IMR-90 (cell line): ENCODE results near the gene SPATA12. TPM values are rescaled to one million over a fixed set of nuclear protein-coding genes. Genes with fewer than 3 reads are reported as not detected.

Source experiments
- ATAC-seq: fragments of 200-7000 bp; cut with Tn5 transposase; 2 replicates; pipeline ENCODE4 v1.9.1; 2020; ENCODE audit warnings: low read depth, mild to moderate bottlenecking, moderate library complexity
- BruUV-seq: library from RNA; stranded (reverse); fragments of 400-500 nt; replicated peaks from 2 replicates; lab custom pipeline; 2021; lab: Mats Ljungman, UMichigan
- CTCF ChIA-PET: fragments of 300-600 bp; formaldehyde crosslinking; extraction: SDS; loops from one replicate; lab custom pipeline; 2021; ENCODE audit warnings: antibody characterized with exemption; lab: Yijun Ruan, JAX
- POLR2A ChIA-PET: fragments of 300-600 bp; sonication (Branson Sonifier 250); formaldehyde crosslinking; loops from one replicate; lab custom pipeline; 2022; ENCODE audit warnings: antibody characterized with exemption; ENCODE audit not compliant: unreplicated experiment; lab: Charles Lee
- DNase-seq: peaks from one replicate; pipeline ENCODE4 v3.0.0; 2013
- H2AFZ ChIP-seq: replicated peaks from 2 replicates; pipeline ENCODE3; 2013; ENCODE audit warnings: low read length, mild to moderate bottlenecking; ENCODE audit not compliant: poor library complexity
- H2AK5ac ChIP-seq: 2 replicates; pipeline ENCODE4 v1.6.1; 2013; ENCODE audit warnings: low read depth, low read length, inconsistent platforms
- H2AK9ac ChIP-seq: replicated peaks from 2 replicates; pipeline ENCODE3; 2013; ENCODE audit warnings: mild to moderate bottlenecking, low read depth, low read length, moderate library complexity; ENCODE audit not compliant: poor library complexity
- H2BK120ac ChIP-seq: 2 replicates; pipeline ENCODE4 v1.6.1; 2013; ENCODE audit warnings: low read depth, low read length, inconsistent platforms
- H2BK15ac ChIP-seq: 3 replicates; pipeline ENCODE4 v1.6.1; 2013; ENCODE audit warnings: low read depth, low read length, inconsistent platforms
- H2BK20ac ChIP-seq: 2 replicates; pipeline ENCODE4 v1.6.1; 2013; ENCODE audit warnings: low read depth, mild to moderate bottlenecking, inconsistent platforms, low read length, moderate library complexity
- H2BK5ac ChIP-seq: 2 replicates; pipeline ENCODE4 v1.6.1; 2013; ENCODE audit warnings: mild to moderate bottlenecking, low read depth, low read length, inconsistent platforms; ENCODE audit not compliant: poor library complexity, severe bottlenecking
- H3K14ac ChIP-seq: replicated peaks from 2 replicates; pipeline ENCODE4 v1.6.1; 2013; ENCODE audit warnings: low read depth, low read length, inconsistent platforms
- H3K18ac ChIP-seq: 2 replicates; pipeline ENCODE4 v1.6.1; 2013; ENCODE audit warnings: low read depth, low read length, control low read depth
- H3K23ac ChIP-seq: 2 replicates; pipeline ENCODE4 v1.6.1; 2013; ENCODE audit warnings: low read depth, low read length, inconsistent platforms
- H3K27ac ChIP-seq: 2 replicates; pipeline ENCODE4 v1.5.1; 2013; ENCODE audit warnings: mild to moderate bottlenecking, control low read depth, low read length; ENCODE audit not compliant: insufficient read depth
- H3K27me3 ChIP-seq: 2 replicates; pipeline ENCODE4 v1.6.1; 2013; ENCODE audit warnings: low read length; ENCODE audit not compliant: control insufficient read depth, insufficient read depth
- H3K36me3 ChIP-seq: 2 replicates; pipeline ENCODE4 v1.6.1; 2013; ENCODE audit warnings: low read length, mixed read lengths; ENCODE audit not compliant: control insufficient read depth, insufficient read depth
- H3K4ac ChIP-seq: 2 replicates; pipeline ENCODE4 v1.6.1; 2013; ENCODE audit warnings: low read depth, low read length, inconsistent platforms
- H3K4me1 ChIP-seq: 2 replicates; pipeline ENCODE4 v1.6.1; 2013; ENCODE audit warnings: low read length, mixed read lengths; ENCODE audit not compliant: control insufficient read depth, insufficient read depth
- H3K4me2 ChIP-seq: 2 replicates; pipeline ENCODE4 v1.6.1; 2013; ENCODE audit warnings: low read depth, mild to moderate bottlenecking, control low read depth, low read length, moderate library complexity
- H3K4me3 ChIP-seq: 2 replicates; pipeline ENCODE4 v1.5.1; 2013; ENCODE audit warnings: low read depth, mild to moderate bottlenecking, control low read depth, low read length, moderate library complexity; ENCODE audit not compliant: insufficient read depth
- H3K56ac ChIP-seq: 2 replicates; pipeline ENCODE4 v1.6.1; 2013; ENCODE audit warnings: low read length, inconsistent platforms; ENCODE audit not compliant: insufficient read depth; ENCODE audit errors: extremely low read depth
- H3K79me1 ChIP-seq, 2 experiments: 2 replicates each; pipeline ENCODE4 v1.6.1; 2013; ENCODE audit warnings: low read length in 2 of 2, inconsistent platforms in 1 of 2, low read depth in 1 of 2
- H3K9ac ChIP-seq: 2 replicates; pipeline ENCODE4 v1.6.1; 2013; ENCODE audit warnings: low read depth, low read length, control low read depth
- H3K9me1 ChIP-seq: 2 replicates; pipeline ENCODE4 v1.6.1; 2013; ENCODE audit warnings: low read length, inconsistent platforms; ENCODE audit not compliant: insufficient read depth
- H3K9me3 ChIP-seq: 2 replicates; pipeline ENCODE4 v1.6.1; 2013; ENCODE audit warnings: low read length; ENCODE audit not compliant: control insufficient read depth, insufficient read depth
- H4K20me1 ChIP-seq: 2 replicates; pipeline ENCODE4 v1.6.1; 2013; ENCODE audit warnings: low read length, inconsistent platforms; ENCODE audit not compliant: insufficient read depth
- H4K5ac ChIP-seq: 2 replicates; pipeline ENCODE4 v1.6.1; 2013; ENCODE audit warnings: mild to moderate bottlenecking, low read depth, low read length, control low read depth
- H4K8ac ChIP-seq, 2 experiments: 2 replicates each; pipeline ENCODE4 v1.6.1; 2013; ENCODE audit warnings: low read depth in 2 of 2, low read length in 2 of 2, control low read depth in 1 of 2, inconsistent platforms in 1 of 2
- H4K91ac ChIP-seq: 2 replicates; pipeline ENCODE4 v1.6.1; 2013; ENCODE audit warnings: low read depth, low read length, inconsistent platforms; ENCODE audit not compliant: insufficient read depth
- BHLHE40 ChIP-seq: fragments of 150-350 bp; IDR thresholded peaks from 2 replicates; pipeline ENCODE4 v1.6.1; 2016; ENCODE audit warnings: mild to moderate bottlenecking, low read depth, low read length
- CHD1 ChIP-seq: IDR thresholded peaks from 2 replicates; pipeline ENCODE4 v1.6.1; 2012; ENCODE audit warnings: low read depth, low read length, improper control_type of control experiment
- FOS ChIP-seq: fragments of 150-350 bp; IDR thresholded peaks from 2 replicates; pipeline ENCODE4 v1.6.1; 2016; ENCODE audit warnings: low read depth, low read length
- POLR2A ChIP-seq: IDR thresholded peaks from 2 replicates; pipeline ENCODE4 v1.6.1; 2012; ENCODE audit warnings: mild to moderate bottlenecking, low read depth, low read length
- RCOR1 ChIP-seq: IDR thresholded peaks from 2 replicates; pipeline ENCODE4 v1.6.1; 2012; ENCODE audit warnings: mild to moderate bottlenecking, low read length, improper control_type of control experiment; ENCODE audit not compliant: insufficient replicate concordance
- SMC3 ChIP-seq: fragments of 150-350 bp; IDR thresholded peaks from 2 replicates; pipeline ENCODE4 v1.6.1; 2016; ENCODE audit warnings: low read depth, mild to moderate bottlenecking, antibody characterized with exemption, low read length, moderate library complexity
- WGBS, 2 experiments: methylation state at CpG; one replicate each; pipeline versions ENCODE4 v1.1.5 to v1.1.7; 2013; ENCODE audit warnings: missing lambda C conversion rate in 2 of 2; ENCODE audit not compliant: insufficient read length in 1 of 2; ENCODE audit errors: extremely low coverage in 2 of 2; 5-methylcytosine and 5-hydroxymethylcytosine counted together
- dilution Hi-C: fragments of 300-500 bp; cut with HindIII; formaldehyde crosslinking; loops from one replicate; pipeline ENCODE4 v1.14.3; 2018; ENCODE audit warnings: low sequenced_read_pairs; ENCODE audit not compliant: unreplicated experiment
- in situ Hi-C: fragments of 300-500 bp; cut with MboI; formaldehyde crosslinking; loops from 3 replicates; pipeline ENCODE4 v1.14.3; 2019; ENCODE audit warnings: low sequenced_read_pairs, inconsistent platforms, mixed read lengths
- intact Hi-C: fragments of 100-400 bp; cut with micrococcal nuclease; formaldehyde crosslinking; loops from 2 replicates; pipeline ENCODE4 v1.10.0; 2022
- polyA plus RNA-seq, 3 experiments: library from polyadenylated mRNA; depleted of rRNA; stranded (reverse); fragments of >200 nt; gene quantifications; 2 replicates each; pipeline ENCODE4 v1.2.3, GENCODE V29; 2012; ENCODE audit warnings: low replicate concordance in 1 of 3
- total RNA-seq: library from RNA; depleted of rRNA; stranded (reverse); fragments of >200 nt; gene quantifications from 2 replicates; pipeline ENCODE4 v1.2.3, GENCODE V29; 2012

SPATA12 gene
- total and polyA plus RNA-seq, 2 of the 4 experiments (the other 2 are of a cell fraction), result under 0.01 TPM; not detected in 1

DNA sequence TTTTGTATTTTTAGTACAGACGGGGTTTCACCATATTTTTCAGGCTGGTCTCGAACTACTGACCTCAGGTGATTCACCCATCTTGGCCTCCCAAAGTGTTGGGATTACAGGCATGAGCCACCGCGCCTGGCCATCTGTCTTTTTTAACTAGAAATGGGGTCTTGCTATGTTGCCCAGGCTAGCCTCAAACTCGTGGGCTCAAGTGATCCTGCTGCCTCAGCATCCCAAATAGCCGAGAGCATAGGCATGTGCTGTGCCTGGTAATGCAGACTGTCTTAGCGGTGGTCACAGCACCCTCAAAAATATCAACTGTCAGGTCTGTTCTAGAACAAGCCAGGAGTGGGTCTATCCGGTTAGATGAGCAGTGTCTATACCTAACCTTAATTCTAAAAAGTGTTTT is 48.2 kb downstream of the SPATA12 start:
- Histone ChIP-seq H2BK20ac (no peak overlapping the region), H4K5ac (no peak overlapping the region), H3K36me3 (no peaks in the 10 kb centered on the region), H3K9me1 (no peaks in the 10 kb centered on the region), H3K56ac (no peak overlapping the region), H4K8ac (no peak overlapping the region), H3K4me2 (no peak overlapping the region), H3K27ac (no peak overlapping the region), H3K9ac (no peak overlapping the region), H2BK120ac (no peak overlapping the region), H3K14ac (no peak overlapping the region), H2BK5ac (no peak overlapping the region), H3K9me3 (no peaks in the 10 kb centered on the region), H3K4ac (no peak overlapping the region), H4K20me1 (no peaks in the 10 kb centered on the region), H2AK9ac (no peak overlapping the region), H3K23ac (no peak overlapping the region), H3K79me1 (no peaks in the 10 kb centered on the region), H2BK15ac (no peak overlapping the region), H3K27me3 (no peaks in the 10 kb centered on the region; the same call in 1 of the 2 replicates), H3K4me1 (no peaks in the 10 kb centered on the region), H2AFZ (no peak overlapping the region), H3K18ac (no peak overlapping the region), H2AK5ac (no peak overlapping the region), H4K91ac (no peak overlapping the region), H3K4me3 (no peak overlapping the region)
- in situ Hi-C loops, result no loop called here
- WGBS, 2 experiments, result 100% methylated on average over 2 of the region's 8 CpGs; no CpG with 5 or more reads in 1 of the 2 experiments
- dilution Hi-C loops, result no loop called here
- BruUV-seq, result no TSS peak
- intact Hi-C loops, result no loop called here
- DNase-seq (no peak), ATAC-seq (no peak)
- ChIA-PET POLR2A (no interaction called here), CTCF (no interaction called here)
- no peak for TF ChIP-seq CHD1
- TF ChIP-seq BHLHE40, result no peak
- TF ChIP-seq RCOR1, result no peak
- no peak for TF ChIP-seq FOS
- no peak for TF ChIP-seq POLR2A
- no peak for TF ChIP-seq SMC3
